H9 (cell line): ENCODE data around the gene ZFYVE28. TPM values are rescaled to one million over a fixed set of nuclear protein-coding genes. Genes with fewer than 3 reads are reported as not detected.

Source experiments
- DNase-seq: peaks from one replicate; pipeline ENCODE4 v3.0.0-alpha.2; 2017
- H2AFZ ChIP-seq: one replicate; pipeline ENCODE4 v1.6.1; 2013; ENCODE audit warnings: mild to moderate bottlenecking, low read length, control low read depth, moderate library complexity
- H2AK5ac ChIP-seq: 2 replicates; pipeline ENCODE4 v1.6.1; 2013; ENCODE audit warnings: low read length, control low read depth, mixed read lengths; ENCODE audit not compliant: insufficient read length
- H2BK120ac ChIP-seq: one replicate; pipeline ENCODE4 v1.6.1; 2013; ENCODE audit warnings: low read depth, mild to moderate bottlenecking, low read length, control low read depth, inconsistent platforms; ENCODE audit not compliant: poor library complexity, severe bottlenecking
- H2BK12ac ChIP-seq: 2 replicates; pipeline ENCODE4 v1.6.1; 2013; ENCODE audit warnings: low read length, control low read depth, mixed read lengths, low read depth; ENCODE audit not compliant: insufficient read length
- H2BK15ac ChIP-seq: 2 replicates; pipeline ENCODE4 v1.6.1; 2013; ENCODE audit warnings: low read depth, low read length, control low read depth
- H2BK20ac ChIP-seq: one replicate; pipeline ENCODE4 v1.6.1; 2013; ENCODE audit warnings: low read depth, mild to moderate bottlenecking, low read length, control low read depth, inconsistent platforms; ENCODE audit not compliant: poor library complexity, severe bottlenecking
- H2BK5ac ChIP-seq: 2 replicates; pipeline ENCODE4 v1.6.1; 2013; ENCODE audit warnings: low read length, control low read depth, mixed read lengths; ENCODE audit not compliant: insufficient read length
- H3K14ac ChIP-seq: 2 replicates; pipeline ENCODE4 v1.6.1; 2013; ENCODE audit warnings: low read length, control low read depth; ENCODE audit not compliant: insufficient read depth
- H3K18ac ChIP-seq: 2 replicates; pipeline ENCODE4 v1.6.1; 2013; ENCODE audit warnings: low read depth, mild to moderate bottlenecking, mixed read lengths, low read length, control low read depth; ENCODE audit not compliant: insufficient read length
- H3K23ac ChIP-seq: 2 replicates; pipeline ENCODE4 v1.6.1; 2013; ENCODE audit warnings: low read length, control low read depth, mixed read lengths, low read depth; ENCODE audit not compliant: insufficient read length
- H3K23me2 ChIP-seq: 2 replicates; pipeline ENCODE4 v1.6.1; 2013; ENCODE audit warnings: low read depth, mild to moderate bottlenecking, mixed read lengths, low read length, control low read depth; ENCODE audit not compliant: insufficient read length, poor library complexity, severe bottlenecking
- H3K27ac ChIP-seq: 2 replicates; pipeline ENCODE4 v1.5.1; 2013; ENCODE audit warnings: low read length, control low read depth, mixed read lengths, low read depth; ENCODE audit not compliant: insufficient read length
- H3K27me3 ChIP-seq: 2 replicates; pipeline ENCODE4 v1.6.1; 2013; ENCODE audit warnings: low read length, control low read depth, inconsistent platforms; ENCODE audit not compliant: insufficient read depth
- H3K4ac ChIP-seq: 2 replicates; pipeline ENCODE4 v1.6.1; 2013; ENCODE audit warnings: low read depth, mild to moderate bottlenecking, control low read depth, inconsistent platforms, low read length, moderate library complexity
- H3K4me1 ChIP-seq: 2 replicates; pipeline ENCODE4 v1.6.1; 2013; ENCODE audit warnings: low read length, control low read depth, inconsistent platforms; ENCODE audit not compliant: insufficient read depth
- H3K4me2 ChIP-seq: 2 replicates; pipeline ENCODE4 v1.6.1; 2013; ENCODE audit warnings: low read length, control low read depth, mixed read lengths; ENCODE audit not compliant: insufficient read length, insufficient read depth
- H3K56ac ChIP-seq: 2 replicates; pipeline ENCODE4 v1.6.1; 2013; ENCODE audit warnings: low read depth, mild to moderate bottlenecking, mixed read lengths, low read length, control low read depth; ENCODE audit not compliant: insufficient read length
- H3K79me1 ChIP-seq: 2 replicates; pipeline ENCODE4 v1.6.1; 2013; ENCODE audit warnings: low read depth, mild to moderate bottlenecking, moderate library complexity, low read length, control low read depth, inconsistent platforms; ENCODE audit not compliant: insufficient read depth, poor library complexity, severe bottlenecking
- H3K79me2 ChIP-seq: 2 replicates; pipeline ENCODE4 v1.6.1; 2013; ENCODE audit warnings: low read length, control low read depth, inconsistent platforms; ENCODE audit not compliant: insufficient read depth
- H3K9ac ChIP-seq: 2 replicates; pipeline ENCODE4 v1.6.1; 2013; ENCODE audit warnings: low read length, control low read depth, mixed read lengths; ENCODE audit not compliant: insufficient read length; ENCODE audit errors: extremely low read depth
- H3K9me3 ChIP-seq: one replicate; pipeline ENCODE4 v1.6.1; 2013; ENCODE audit warnings: low read depth, low read length, inconsistent platforms; ENCODE audit not compliant: control insufficient read depth
- H3T11ph ChIP-seq: one replicate; pipeline ENCODE4 v1.6.1; 2013; ENCODE audit warnings: mild to moderate bottlenecking, low read length, control low read depth, inconsistent platforms
- H4K20me1 ChIP-seq: one replicate; pipeline ENCODE4 v1.6.1; 2013; ENCODE audit not compliant: control insufficient read depth, insufficient read length, insufficient read depth
- H4K5ac ChIP-seq: 2 replicates; pipeline ENCODE4 v1.6.1; 2013; ENCODE audit warnings: low read depth, mild to moderate bottlenecking, mixed read lengths, low read length, control low read depth; ENCODE audit not compliant: insufficient read length
- H4K8ac ChIP-seq: replicated peaks from 2 replicates; pipeline ENCODE4 v1.6.1; 2013; ENCODE audit warnings: low read length, control low read depth, mixed read lengths, low read depth; ENCODE audit not compliant: insufficient read length
- H4K91ac ChIP-seq: 2 replicates; pipeline ENCODE4 v1.6.1; 2013; ENCODE audit warnings: low read depth, mild to moderate bottlenecking, moderate library complexity, mixed read lengths, low read length, control low read depth; ENCODE audit not compliant: insufficient read length
- H3K27ac Mint-ChIP-seq, 3 experiments: 2 replicates in 2 of 3; 3 replicates in 1 of 3; pipeline ENCODE4 v1.8.0; 2020 to 2021; ENCODE audit warnings: mixed read lengths in 3 of 3, mild to moderate bottlenecking in 1 of 3, moderate library complexity in 1 of 3
- H3K27me3 Mint-ChIP-seq: 2 replicates; pipeline ENCODE4 v1.8.0; 2021; ENCODE audit warnings: low read depth, mild to moderate bottlenecking, moderate library complexity, mixed read lengths
- H3K36me3 Mint-ChIP-seq, 3 experiments: 2 replicates in 2 of 3; 3 replicates in 1 of 3; pipeline ENCODE4 v1.8.0; 2020 to 2021; ENCODE audit warnings: low read depth in 3 of 3, mixed read lengths in 3 of 3; ENCODE audit not compliant: insufficient read depth in 1 of 3
- H3K4me1 Mint-ChIP-seq, 2 experiments: 2 replicates each; pipeline ENCODE4 v1.8.0; 2020; ENCODE audit warnings: mixed read lengths in 2 of 2
- H3K4me3 Mint-ChIP-seq, 2 experiments: 2 replicates in 1 of 2; 3 replicates in 1 of 2; pipeline ENCODE4 v1.8.0; 2020 to 2021; ENCODE audit warnings: mild to moderate bottlenecking in 2 of 2, mixed read lengths in 2 of 2, moderate library complexity in 1 of 2
- H3K9me3 Mint-ChIP-seq, 2 experiments: 2 replicates in 1 of 2; 3 replicates in 1 of 2; pipeline ENCODE4 v1.8.0; 2020; ENCODE audit warnings: mild to moderate bottlenecking in 2 of 2, mixed read lengths in 2 of 2, moderate library complexity in 1 of 2
- whole genome bisulfite sequencing: extraction: QIAGEN DNeasy Blood & Tissue Kit; methylation state at CpG from one replicate; pipeline ENCODE4 v1.1.7; 2013; ENCODE audit warnings: missing lambda C conversion rate, low lambda C conversion rate, mixed read lengths; ENCODE audit not compliant: insufficient read length; ENCODE audit errors: extremely low coverage; 5-methylcytosine and 5-hydroxymethylcytosine counted together
- total RNA-seq: library from RNA; stranded (reverse); gene quantifications from 2 replicates; pipeline ENCODE4 v1.2.1, GENCODE V29; 2021
- TF ChIP-seq, protein P1 (sequence below): fragments of 200-600 bp; sonication (generic); conservative IDR thresholded peaks from 3 replicates; pipeline ENCODE4 v1.8.0; 2021; ENCODE audit warnings: antibody characterized with exemption, mild to moderate bottlenecking

ZFYVE28 gene
- total RNA-seq, 1 experiment from 2014 or later, result 0.98 TPM

GRCh38 chr4:2297606-2298531 lies 120.6 kb downstream of the ZFYVE28 start:
- Histone ChIP-seq H4K91ac (no peak overlapping the region), H2BK15ac (no peak overlapping the region), H3K56ac (no peak overlapping the region), H3K23ac (no peak overlapping the region), H3K4me2 (no peak overlapping the region), H2AFZ (no peak overlapping the region), H4K8ac (no peak overlapping the region), H2BK12ac (no peak overlapping the region), H3K9me3 (peaks cover 6% of the 10 kb centered on the region), H3K14ac (no peak overlapping the region), H3K27ac (no peak overlapping the region), H3K9ac (no peak overlapping the region), H2BK20ac (no peak overlapping the region), H3K18ac (no peak overlapping the region), H2BK120ac (no peak overlapping the region), H2AK5ac (no peak overlapping the region), H3K4me1 (no peaks in the 10 kb centered on the region), H2BK5ac (no peak overlapping the region), H3K4ac (no peak overlapping the region), H3K79me1 (no peaks in the 10 kb centered on the region), H3K79me2 (no peaks in the 10 kb centered on the region), H3K27me3 (no peaks in the 10 kb centered on the region), H4K20me1 (no peaks in the 10 kb centered on the region), H3T11ph (no peak overlapping the region), H3K23me2 (no peaks in the 10 kb centered on the region), H4K5ac (no peak overlapping the region)
- Mint-ChIP-seq H3K36me3 (peaks cover 6 to 7% (median 7%) of the 10 kb centered on the region in 3 experiments; a peak in 5 of 7 replicates), H3K9me3 (peaks cover 10 to 14% of the 10 kb centered on the region in 2 experiments), H3K4me1 (peaks cover 3 to 12% of the 10 kb centered on the region in 2 experiments; a peak in 3 of 4 replicates), H3K27ac (no peak overlapping the region; a peak in 1 of 7 replicates), H3K4me3 (no peak overlapping the region), H3K27me3 (no peaks in the 10 kb centered on the region; the same call in none of the 2 replicates)
- DNase-seq, result no peak
- WGBS, result no CpG with 5 or more reads among the region's 40 CpGs
- TF ChIP-seq, protein P1, sequence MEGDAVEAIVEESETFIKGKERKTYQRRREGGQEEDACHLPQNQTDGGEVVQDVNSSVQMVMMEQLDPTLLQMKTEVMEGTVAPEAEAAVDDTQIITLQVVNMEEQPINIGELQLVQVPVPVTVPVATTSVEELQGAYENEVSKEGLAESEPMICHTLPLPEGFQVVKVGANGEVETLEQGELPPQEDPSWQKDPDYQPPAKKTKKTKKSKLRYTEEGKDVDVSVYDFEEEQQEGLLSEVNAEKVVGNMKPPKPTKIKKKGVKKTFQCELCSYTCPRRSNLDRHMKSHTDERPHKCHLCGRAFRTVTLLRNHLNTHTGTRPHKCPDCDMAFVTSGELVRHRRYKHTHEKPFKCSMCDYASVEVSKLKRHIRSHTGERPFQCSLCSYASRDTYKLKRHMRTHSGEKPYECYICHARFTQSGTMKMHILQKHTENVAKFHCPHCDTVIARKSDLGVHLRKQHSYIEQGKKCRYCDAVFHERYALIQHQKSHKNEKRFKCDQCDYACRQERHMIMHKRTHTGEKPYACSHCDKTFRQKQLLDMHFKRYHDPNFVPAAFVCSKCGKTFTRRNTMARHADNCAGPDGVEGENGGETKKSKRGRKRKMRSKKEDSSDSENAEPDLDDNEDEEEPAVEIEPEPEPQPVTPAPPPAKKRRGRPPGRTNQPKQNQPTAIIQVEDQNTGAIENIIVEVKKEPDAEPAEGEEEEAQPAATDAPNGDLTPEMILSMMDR, result no peak
